GM06990 (cell line): ENCODE measurements around the gene AATK.

Source experiments
- DNase-seq: peaks from one replicate; pipeline ENCODE4 v3.0.0-alpha.2; 2011; ENCODE audit not compliant: insufficient read length; ENCODE audit errors: extremely low read depth
- H3K27me3 ChIP-seq: replicated peaks from 2 replicates; pipeline ENCODE4 v1.6.0; 2011; ENCODE audit warnings: low read length; ENCODE audit not compliant: control insufficient read depth, insufficient read depth
- H3K36me3 ChIP-seq: 2 replicates; pipeline ENCODE4 v1.5.1; 2011; ENCODE audit warnings: low read length; ENCODE audit not compliant: control insufficient read depth, insufficient read depth
- H3K4me3 ChIP-seq: replicated peaks from 2 replicates; pipeline ENCODE4 v1.5.1; 2011; ENCODE audit warnings: low read depth, mild to moderate bottlenecking, control low read depth, low read length
- TF ChIP-seq, protein P1 (sequence below): IDR thresholded peaks from 2 replicates; pipeline ENCODE4 v1.5.1; 2011; ENCODE audit warnings: low read length, control low read depth, mild to moderate bottlenecking, inconsistent platforms; ENCODE audit not compliant: insufficient read depth, poor library complexity, severe bottlenecking

The AATK gene

DNA sequence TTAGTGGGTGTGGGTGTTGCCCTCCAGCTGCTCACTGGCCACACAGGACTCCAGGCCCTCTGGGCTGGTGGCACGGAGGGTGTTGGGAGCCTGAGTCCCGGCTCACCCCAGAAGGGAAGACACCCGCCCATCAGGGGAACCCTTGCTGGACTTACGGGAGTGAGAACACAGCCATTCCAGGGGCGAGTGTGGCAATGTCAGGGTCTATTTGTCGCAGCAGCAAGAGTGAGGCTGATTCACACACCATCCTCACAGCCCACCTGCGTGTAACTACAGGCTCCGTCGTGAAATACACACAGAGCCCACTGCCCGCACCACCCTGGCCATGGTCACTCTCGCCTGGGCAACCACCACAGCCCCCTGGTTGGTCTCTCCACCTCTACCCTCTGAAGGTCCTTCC lies 17.8 kb upstream of the AATK start:
- TF ChIP-seq, protein P1, sequence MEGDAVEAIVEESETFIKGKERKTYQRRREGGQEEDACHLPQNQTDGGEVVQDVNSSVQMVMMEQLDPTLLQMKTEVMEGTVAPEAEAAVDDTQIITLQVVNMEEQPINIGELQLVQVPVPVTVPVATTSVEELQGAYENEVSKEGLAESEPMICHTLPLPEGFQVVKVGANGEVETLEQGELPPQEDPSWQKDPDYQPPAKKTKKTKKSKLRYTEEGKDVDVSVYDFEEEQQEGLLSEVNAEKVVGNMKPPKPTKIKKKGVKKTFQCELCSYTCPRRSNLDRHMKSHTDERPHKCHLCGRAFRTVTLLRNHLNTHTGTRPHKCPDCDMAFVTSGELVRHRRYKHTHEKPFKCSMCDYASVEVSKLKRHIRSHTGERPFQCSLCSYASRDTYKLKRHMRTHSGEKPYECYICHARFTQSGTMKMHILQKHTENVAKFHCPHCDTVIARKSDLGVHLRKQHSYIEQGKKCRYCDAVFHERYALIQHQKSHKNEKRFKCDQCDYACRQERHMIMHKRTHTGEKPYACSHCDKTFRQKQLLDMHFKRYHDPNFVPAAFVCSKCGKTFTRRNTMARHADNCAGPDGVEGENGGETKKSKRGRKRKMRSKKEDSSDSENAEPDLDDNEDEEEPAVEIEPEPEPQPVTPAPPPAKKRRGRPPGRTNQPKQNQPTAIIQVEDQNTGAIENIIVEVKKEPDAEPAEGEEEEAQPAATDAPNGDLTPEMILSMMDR = no peak
- Histone ChIP-seq H3K36me3 (no peaks in the 10 kb centered on the region), H3K4me3 (no peak overlapping the region), H3K27me3 (no peaks in the 10 kb centered on the region)
- DNase-seq = no peak

DNA sequence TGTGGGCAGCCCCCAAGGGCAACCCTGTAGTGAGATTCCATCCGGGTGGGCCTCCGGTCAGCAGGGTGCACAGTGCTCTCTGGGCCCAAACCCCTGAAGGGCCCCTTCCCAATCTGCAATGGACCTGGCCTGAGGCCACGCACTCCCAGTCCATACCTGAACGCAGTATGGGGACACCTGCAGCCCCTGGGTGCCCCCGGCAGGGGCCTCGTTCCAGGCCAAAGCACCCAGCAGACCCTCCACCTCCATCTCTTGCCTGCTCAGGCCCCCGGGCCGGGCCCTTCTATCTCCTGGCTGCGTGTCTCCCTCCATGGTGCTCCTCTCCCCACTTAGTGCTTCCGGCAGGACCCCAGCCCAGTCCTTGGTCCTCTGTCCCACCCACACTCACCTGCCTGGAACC lies 17.3 kb upstream of the AATK start:
- no peak overlapping the region for H3K4me3 ChIP-seq
- TF ChIP-seq, protein P1 = no peak
- H3K36me3 ChIP-seq = no peaks in the 10 kb centered on the region
- no peaks in the 10 kb centered on the region; the same call in 1 of the 2 replicates for H3K27me3 ChIP-seq
- no peak for DNase-seq

DNA sequence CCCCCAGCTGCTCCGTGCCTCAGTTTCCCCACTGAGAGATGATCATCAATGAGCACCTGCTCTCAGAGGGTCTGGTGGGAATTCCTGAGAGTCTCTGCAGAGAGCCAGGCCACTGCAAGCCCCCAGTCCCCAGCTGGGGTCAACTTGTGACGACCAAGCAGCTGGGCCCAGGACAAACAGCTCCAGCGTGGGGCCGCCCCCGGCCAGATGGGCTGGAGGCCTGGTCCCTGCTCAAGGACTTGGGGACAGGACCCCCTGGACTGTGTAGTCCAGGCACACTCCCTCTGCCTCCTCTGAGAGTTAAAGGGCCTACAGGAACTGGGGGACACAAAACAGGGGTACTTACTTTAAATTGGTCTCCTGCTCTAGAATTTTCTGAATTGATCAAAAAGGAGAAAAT lies 16.6 kb upstream of the AATK start:
- TF ChIP-seq, protein P1 = no peak
- Histone ChIP-seq H3K27me3 (no peaks in the 10 kb centered on the region; the same call in 1 of the 2 replicates), H3K4me3 (no peak overlapping the region), H3K36me3 (no peaks in the 10 kb centered on the region)
- DNase-seq = no peak

DNA sequence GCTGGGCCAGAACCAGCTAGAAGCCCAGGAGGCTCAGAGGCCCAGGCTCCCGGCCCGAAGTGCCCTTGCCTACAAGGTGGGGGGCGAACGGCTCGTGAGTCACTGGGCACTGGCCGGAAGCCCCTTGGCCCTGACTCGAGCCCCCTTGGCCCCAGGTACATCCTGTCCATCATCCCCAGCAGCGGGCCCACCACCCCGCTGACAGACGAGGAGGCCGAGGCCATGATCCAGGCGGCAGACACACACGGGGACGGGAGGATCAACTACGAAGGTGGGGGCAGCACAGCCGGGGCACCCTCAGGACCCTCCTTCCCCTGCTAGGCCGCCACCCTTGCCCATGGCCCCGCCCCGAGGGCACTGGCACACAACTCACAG lies 15.8 kb upstream of the AATK start:
- TF ChIP-seq, protein P1 = no peak
- Histone ChIP-seq H3K4me3 (no peak overlapping the region), H3K36me3 (no peaks in the 10 kb centered on the region), H3K27me3 (no peaks in the 10 kb centered on the region; the same call in 1 of the 2 replicates)
- no peak for DNase-seq

DNA sequence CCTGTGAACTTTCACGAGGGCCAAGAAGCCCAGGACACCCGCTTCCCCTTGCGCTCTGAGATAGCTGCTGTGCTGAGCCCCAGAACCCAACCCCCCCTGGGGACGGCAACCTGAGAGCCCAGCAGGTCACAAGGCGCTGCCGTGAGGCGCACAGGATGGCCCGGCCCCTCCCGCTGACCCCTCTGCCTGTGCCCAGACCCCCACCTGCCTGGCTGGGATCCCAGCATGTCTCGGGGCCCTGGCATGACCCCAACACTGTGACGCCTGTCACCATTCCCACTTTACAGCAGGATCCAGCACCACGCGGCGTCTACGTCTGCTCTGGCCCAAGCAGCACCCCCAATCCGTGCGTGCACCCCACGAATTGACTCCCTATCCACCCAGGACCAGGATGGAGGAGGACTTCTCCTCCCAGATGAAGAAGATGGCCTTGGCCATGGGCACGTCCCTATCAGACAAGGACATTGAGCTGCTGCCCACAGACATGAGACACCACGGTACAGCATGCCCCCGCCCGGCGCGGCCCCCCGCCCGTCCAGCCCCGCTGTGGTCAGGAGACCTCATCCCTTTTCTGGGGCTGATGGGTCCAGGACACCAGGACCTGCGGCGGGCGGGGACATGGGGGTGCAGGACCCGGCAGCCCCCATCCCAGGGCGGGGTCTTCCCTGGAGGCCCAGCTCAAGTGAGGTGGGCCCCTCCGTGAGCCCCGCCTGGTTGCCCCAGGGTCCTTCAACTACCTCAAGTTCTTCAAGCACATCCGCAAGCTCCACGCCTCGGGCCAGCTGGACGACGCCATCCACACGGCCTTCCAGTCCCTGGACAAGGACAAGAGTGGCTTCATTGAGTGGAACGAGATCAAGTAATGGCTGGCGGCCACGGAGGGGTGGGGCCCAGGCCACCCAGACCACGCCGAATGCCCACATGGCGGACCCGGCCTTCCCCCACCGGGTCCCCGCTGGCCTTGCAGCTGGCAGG lies 15.1 kb upstream of the AATK start:
- TF ChIP-seq, protein P1 = no peak
- Histone ChIP-seq H3K36me3 (no peaks in the 10 kb centered on the region), H3K27me3 (no peaks in the 10 kb centered on the region; the same call in 1 of the 2 replicates), H3K4me3 (no peak overlapping the region)
- no peak for DNase-seq
